Osteoblast (primary cell): ENCODE results near the gene MYH11. TPM values are rescaled to one million over a fixed set of nuclear protein-coding genes. Genes with fewer than 3 reads are reported as not detected.

Experiments
- DNase-seq: peaks from one replicate; pipeline ENCODE4 v3.0.0; 2011; ENCODE audit warnings: low spot score, mixed read lengths; ENCODE audit not compliant: insufficient read length; ENCODE audit errors: missing footprints
- H2AFZ ChIP-seq: 2 replicates; pipeline ENCODE4 v1.6.0; 2011; ENCODE audit warnings: mild to moderate bottlenecking, low read length
- H3K27ac ChIP-seq: 2 replicates; pipeline ENCODE4 v1.5.1; 2011; ENCODE audit warnings: mild to moderate bottlenecking, low read depth, low read length, moderate library complexity
- H3K27me3 ChIP-seq: 2 replicates; pipeline ENCODE4 v1.6.0; 2012; ENCODE audit warnings: mild to moderate bottlenecking, control low read depth, inconsistent platforms, low read length, moderate library complexity; ENCODE audit not compliant: insufficient read depth
- H3K36me3 ChIP-seq: 2 replicates; pipeline ENCODE4 v1.5.1; 2011; ENCODE audit warnings: mild to moderate bottlenecking, low read length, control low read depth, moderate library complexity; ENCODE audit not compliant: insufficient read depth
- H3K4me1 ChIP-seq: 2 replicates; pipeline ENCODE4 v1.5.1; 2011; ENCODE audit warnings: mild to moderate bottlenecking, low read length, control low read depth, moderate library complexity; ENCODE audit not compliant: insufficient read depth
- H3K4me2 ChIP-seq: 2 replicates; pipeline ENCODE4 v1.6.0; 2011; ENCODE audit warnings: mild to moderate bottlenecking, low read length; ENCODE audit not compliant: insufficient read depth
- H3K4me3 ChIP-seq: fragments of 200-600 bp; sonication (generic); 3 replicates; pipeline ENCODE4 v1.5.1; 2012; ENCODE audit warnings: mild to moderate bottlenecking, low read length, inconsistent platforms; ENCODE audit not compliant: insufficient read depth
- H3K79me2 ChIP-seq: 2 replicates; pipeline ENCODE4 v1.6.0; 2012; ENCODE audit warnings: mild to moderate bottlenecking, low read length, control low read depth, inconsistent platforms; ENCODE audit not compliant: insufficient read depth
- H3K9me3 ChIP-seq: 2 replicates; pipeline ENCODE4 v1.5.1; 2011; ENCODE audit warnings: low read depth, low read length, control low read depth
- H4K20me1 ChIP-seq: 2 replicates; pipeline ENCODE4 v1.6.0; 2012; ENCODE audit warnings: mild to moderate bottlenecking, low read length, control low read depth; ENCODE audit not compliant: insufficient read depth
- total RNA-seq: library from RNA; depleted of rRNA; stranded (reverse); fragments of >200 nt; gene quantifications from 2 replicates; pipeline ENCODE4 v1.2.3, GENCODE V29; 2012
- TF ChIP-seq, protein P1 (sequence below): IDR thresholded peaks from 2 replicates; pipeline ENCODE4 v1.5.1; 2011; ENCODE audit warnings: mild to moderate bottlenecking, low read depth, low read length, moderate library complexity; ENCODE audit errors: extremely low read depth

The MYH11 gene
- total RNA-seq, 1 donor, result under 0.01 TPM

DNA sequence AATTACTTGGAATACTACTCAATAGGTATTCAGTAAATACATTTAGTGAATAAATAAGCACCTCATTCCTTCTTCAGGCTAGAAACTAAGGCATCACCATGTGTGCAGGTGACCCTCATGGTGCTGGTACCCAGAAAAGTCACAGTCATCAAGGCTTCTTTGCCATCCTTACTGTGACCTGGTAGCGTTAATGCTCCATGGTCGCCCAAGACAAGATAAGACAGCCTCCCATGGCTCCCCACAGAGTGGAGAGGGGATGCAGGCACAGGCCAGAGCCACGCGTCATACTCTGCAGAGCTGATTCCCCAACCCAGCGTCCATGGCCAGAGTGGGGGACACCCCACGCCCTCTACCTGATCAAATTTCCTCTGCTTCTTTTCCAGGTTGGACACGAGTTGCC lies 133.0 kb downstream of the MYH11 start:
- Histone ChIP-seq H3K9me3 (no peaks in the 10 kb centered on the region), H3K4me2 (no peak overlapping the region), H2AFZ (no peak overlapping the region), H3K27me3 (no peaks in the 10 kb centered on the region), H4K20me1 (no peaks in the 10 kb centered on the region), H3K79me2 (no peaks in the 10 kb centered on the region), H3K36me3 (peaks cover 17% of the 10 kb centered on the region), H3K4me1 (no peaks in the 10 kb centered on the region), H3K27ac (no peak overlapping the region), H3K4me3 (no peak overlapping the region)
- peak; percentile 25 for DNase-seq
- TF ChIP-seq, protein P1, sequence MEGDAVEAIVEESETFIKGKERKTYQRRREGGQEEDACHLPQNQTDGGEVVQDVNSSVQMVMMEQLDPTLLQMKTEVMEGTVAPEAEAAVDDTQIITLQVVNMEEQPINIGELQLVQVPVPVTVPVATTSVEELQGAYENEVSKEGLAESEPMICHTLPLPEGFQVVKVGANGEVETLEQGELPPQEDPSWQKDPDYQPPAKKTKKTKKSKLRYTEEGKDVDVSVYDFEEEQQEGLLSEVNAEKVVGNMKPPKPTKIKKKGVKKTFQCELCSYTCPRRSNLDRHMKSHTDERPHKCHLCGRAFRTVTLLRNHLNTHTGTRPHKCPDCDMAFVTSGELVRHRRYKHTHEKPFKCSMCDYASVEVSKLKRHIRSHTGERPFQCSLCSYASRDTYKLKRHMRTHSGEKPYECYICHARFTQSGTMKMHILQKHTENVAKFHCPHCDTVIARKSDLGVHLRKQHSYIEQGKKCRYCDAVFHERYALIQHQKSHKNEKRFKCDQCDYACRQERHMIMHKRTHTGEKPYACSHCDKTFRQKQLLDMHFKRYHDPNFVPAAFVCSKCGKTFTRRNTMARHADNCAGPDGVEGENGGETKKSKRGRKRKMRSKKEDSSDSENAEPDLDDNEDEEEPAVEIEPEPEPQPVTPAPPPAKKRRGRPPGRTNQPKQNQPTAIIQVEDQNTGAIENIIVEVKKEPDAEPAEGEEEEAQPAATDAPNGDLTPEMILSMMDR, result no peak

DNA sequence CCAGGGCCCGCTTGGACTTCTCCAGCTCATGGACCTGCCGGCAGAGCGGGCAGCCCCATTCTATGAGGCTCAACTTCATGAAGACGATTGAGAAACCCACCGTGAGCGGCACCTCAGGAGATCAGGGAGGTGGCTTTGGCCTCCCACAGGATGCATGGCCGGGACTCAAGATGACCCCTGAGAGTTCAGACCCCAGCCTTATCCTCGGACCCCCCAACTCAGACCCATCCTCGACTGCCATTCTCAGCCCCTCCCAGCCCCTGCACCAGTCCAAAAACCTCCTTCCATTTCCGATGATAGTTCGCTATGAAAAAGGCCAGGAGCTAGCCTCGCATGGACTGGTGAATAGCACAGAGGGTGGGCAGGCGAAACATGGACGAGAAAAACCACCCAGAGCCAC lies 135.8 kb downstream of the MYH11 start:
- no peak overlapping the region for H3K4me2 ChIP-seq
- no peak overlapping the region for H3K4me3 ChIP-seq
- no peaks in the 10 kb centered on the region for H3K9me3 ChIP-seq
- no peak overlapping the region for H2AFZ ChIP-seq
- TF ChIP-seq, protein P1, result no peak
- no peaks in the 10 kb centered on the region for H4K20me1 ChIP-seq
- H3K4me1 ChIP-seq, result no peaks in the 10 kb centered on the region
- H3K27ac ChIP-seq, result no peak overlapping the region
- peaks cover 21% of the 10 kb centered on the region for H3K36me3 ChIP-seq
- peak; percentile 77 for DNase-seq
- H3K79me2 ChIP-seq, result no peaks in the 10 kb centered on the region
- H3K27me3 ChIP-seq, result no peaks in the 10 kb centered on the region

DNA sequence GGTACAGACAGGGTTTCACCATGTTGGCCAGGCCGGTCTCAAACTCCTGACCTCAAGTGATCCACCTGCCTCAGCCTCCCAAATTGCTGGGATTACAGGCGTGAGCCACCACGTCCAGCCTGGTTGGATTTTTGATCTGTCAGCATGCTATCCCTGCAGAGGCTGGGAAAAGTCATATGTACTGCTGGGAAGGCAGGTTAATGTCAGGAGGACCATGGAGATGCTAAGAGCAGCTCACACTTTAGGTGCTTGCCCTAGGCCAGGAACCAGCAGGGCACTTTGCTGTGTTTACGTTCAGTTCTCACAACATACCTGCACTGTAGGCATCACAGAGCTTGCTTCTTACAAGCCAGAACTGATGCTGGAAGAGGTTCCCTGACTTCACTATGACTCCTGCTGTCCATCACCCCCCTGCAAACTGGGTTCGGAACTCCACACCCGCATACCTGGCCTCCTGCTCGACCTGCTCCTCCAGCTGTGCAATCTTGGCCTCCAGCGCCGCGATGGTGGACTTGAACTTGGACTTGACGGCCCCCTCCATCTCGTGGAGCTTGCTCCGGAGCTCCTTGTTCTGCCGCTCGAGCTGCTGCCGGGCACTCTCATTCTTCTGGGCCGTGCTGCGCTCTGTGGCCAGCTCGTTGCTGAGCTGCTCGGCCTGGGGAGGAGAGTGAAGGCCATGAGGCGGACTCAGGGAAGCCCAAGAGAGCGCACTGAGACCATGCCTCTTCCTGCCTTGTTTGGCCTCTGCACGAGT lies 140.0 kb downstream of the MYH11 start:
- Histone ChIP-seq H4K20me1 (no peaks in the 10 kb centered on the region), H3K36me3 (peaks cover 4% of the 10 kb centered on the region), H3K4me3 (no peak overlapping the region), H3K4me1 (no peaks in the 10 kb centered on the region), H2AFZ (no peak overlapping the region), H3K27ac (no peak overlapping the region), H3K27me3 (no peaks in the 10 kb centered on the region), H3K4me2 (no peak overlapping the region), H3K79me2 (no peaks in the 10 kb centered on the region), H3K9me3 (no peaks in the 10 kb centered on the region)
- TF ChIP-seq, protein P1, result no peak
- no peak for DNase-seq

DNA sequence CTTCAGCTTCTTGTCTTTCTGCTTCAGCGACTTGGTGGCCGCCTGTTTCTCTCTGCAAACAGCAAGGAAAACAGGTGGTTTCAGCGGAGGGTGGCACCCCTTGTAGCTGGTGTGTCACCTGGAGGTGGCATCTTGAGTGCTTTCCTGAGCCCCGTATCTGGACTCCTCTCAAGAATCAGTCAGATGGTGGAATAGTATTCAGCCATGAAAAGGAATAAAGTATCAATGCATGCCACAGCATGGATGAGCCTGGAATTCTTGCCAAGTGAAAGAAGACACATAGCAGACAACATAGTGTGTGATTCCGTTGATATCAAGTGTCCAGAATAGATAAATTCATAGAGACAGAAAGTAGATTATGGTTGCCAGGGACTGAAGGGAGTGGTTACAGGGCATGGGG lies 141.6 kb downstream of the MYH11 start:
- TF ChIP-seq, protein P1, result no peak
- Histone ChIP-seq H3K36me3 (peaks cover 4% of the 10 kb centered on the region), H3K4me1 (no peaks in the 10 kb centered on the region), H3K79me2 (no peaks in the 10 kb centered on the region), H3K4me3 (no peak overlapping the region), H3K9me3 (no peaks in the 10 kb centered on the region), H4K20me1 (no peaks in the 10 kb centered on the region), H3K27ac (no peak overlapping the region), H2AFZ (no peak overlapping the region), H3K4me2 (no peak overlapping the region), H3K27me3 (no peaks in the 10 kb centered on the region)
- no peak for DNase-seq
